Skin of body (tissue), 2 donors: ENCODE measurements around the gene GPR6. TPM values are rescaled to one million over a fixed set of nuclear protein-coding genes. Genes with fewer than 3 reads are reported as not detected.

Source experiments
- DNase-seq: peaks from one replicate; lab custom pipeline; 2025; lab: John Stamatoyannopoulos, UW
- total RNA-seq: library from RNA; depleted of rRNA; stranded (reverse); fragments of >200 nt; gene quantifications from one replicate; pipeline ENCODE4 v1.2.3, GENCODE V29; 2014

The GPR6 gene
- total RNA-seq, result not detected

GRCh38 chr6:109978174-109979032, at the start of gene GPR6:
Gene GPR6, plus strand, starts transcription at chr6:109978311. Its CDS starts 802 bp downstream, at chr6:109979113.
- no peak for DNase-seq

- DNase-seq, result no peak
Observed at GRCh38 chr6:109934293-109934692, 43.8 kb upstream of the GPR6 start.

- no peak for DNase-seq
Observed at GRCh38 chr6:109939654-109940053, 38.5 kb upstream of the GPR6 start.

- DNase-seq, result no peak
Observed at GRCh38 chr6:109944448-109944847, 33.7 kb upstream of the GPR6 start.

- DNase-seq, result no peak
Observed at GRCh38 chr6:109945091-109945490, 33.0 kb upstream of the GPR6 start.

GRCh38 chr6:109946979-109947378, 31.1 kb upstream of the GPR6 start:
- no peak for DNase-seq

- no peak for DNase-seq
Observed at GRCh38 chr6:109949281-109950065, 28.6 kb upstream of the GPR6 start.

- DNase-seq, result no peak
Observed at GRCh38 chr6:109955491-109955890, 22.6 kb upstream of the GPR6 start.

- no peak for DNase-seq
Observed at GRCh38 chr6:109958626-109959025, 19.5 kb upstream of the GPR6 start.

- no peak for DNase-seq
Observed at GRCh38 chr6:109961611-109962041, 16.5 kb upstream of the GPR6 start.

- DNase-seq, result no peak
Observed at GRCh38 chr6:109962271-109962670, 15.8 kb upstream of the GPR6 start.

GRCh38 chr6:109963598-109964170, 14.4 kb upstream of the GPR6 start:
- DNase-seq, result no peak

- DNase-seq, result no peak
Observed at GRCh38 chr6:109964949-109965348, 13.2 kb upstream of the GPR6 start.

- no peak for DNase-seq
Observed at GRCh38 chr6:109966299-109966698, 11.8 kb upstream of the GPR6 start.

GRCh38 chr6:109977791-109978173, 329 bp upstream of the GPR6 start:
- no peak for DNase-seq

GRCh38 chr6:109979033-109979921, 1.2 kb downstream of the GPR6 start:
- DNase-seq, result no peak

- DNase-seq, result no peak
Observed at GRCh38 chr6:109984410-109984809, 6.3 kb downstream of the GPR6 start.

- DNase-seq, result no peak
Observed at GRCh38 chr6:109987196-109987595, 9.1 kb downstream of the GPR6 start.

GRCh38 chr6:109991201-109992101, 13.3 kb downstream of the GPR6 start:
- DNase-seq, result no peak

- no peak for DNase-seq
Observed at GRCh38 chr6:109998159-109998785, 20.2 kb downstream of the GPR6 start.
